H1 (cell line): ENCODE results near the gene IL1RAPL1. TPM values are rescaled to one million over a fixed set of nuclear protein-coding genes. Genes with fewer than 3 reads are reported as not detected.

Experiments
- CTCF ChIA-PET: fragments of 300-600 bp; sonication (Branson Sonifier 250); formaldehyde crosslinking; loops from one replicate; lab custom pipeline; 2021; ENCODE audit not compliant: partially characterized antibody; lab: Charles Lee
- POLR2A ChIA-PET: fragments of 300-600 bp; sonication (Branson Sonifier 250); formaldehyde crosslinking; loops from one replicate; lab custom pipeline; 2021; ENCODE audit warnings: inconsistent platforms; ENCODE audit not compliant: partially characterized antibody; lab: Charles Lee
- DNase-seq, 2 experiments: peaks; one replicate each; pipeline versions ENCODE4 v3.0.0 to v3.0.0-alpha.2; 2010 to 2022; ENCODE audit warnings: low spot score in 2 of 2, low read depth in 1 of 2, mixed read lengths in 1 of 2
- FAIRE-seq: peaks from 2 replicates; lab custom pipeline; 2011; peaks lifted over from hg19 to GRCh38; lab: Jason Lieb, UNC
- H2AFZ ChIP-seq: 2 replicates; pipeline ENCODE4 v1.8.1; 2012; ENCODE audit warnings: low read length, inconsistent platforms
- H2AK5ac ChIP-seq: 2 replicates; pipeline ENCODE4 v1.6.1; 2013; ENCODE audit warnings: low read depth, low read length
- H2BK120ac ChIP-seq: replicated peaks from 2 replicates; pipeline ENCODE3; 2013; ENCODE audit warnings: low read depth, low read length, inconsistent platforms
- H2BK12ac ChIP-seq: 2 replicates; pipeline ENCODE4 v1.6.1; 2013; ENCODE audit warnings: low read depth, low read length
- H2BK15ac ChIP-seq: 2 replicates; pipeline ENCODE4 v1.6.1; 2013; ENCODE audit warnings: low read length
- H2BK20ac ChIP-seq: 2 replicates; pipeline ENCODE4 v1.6.1; 2013; ENCODE audit warnings: low read length
- H2BK5ac ChIP-seq: 2 replicates; pipeline ENCODE4 v1.6.1; 2013; ENCODE audit warnings: low read depth, low read length
- H3K14ac ChIP-seq: 2 replicates; pipeline ENCODE4 v1.6.1; 2013; ENCODE audit warnings: inconsistent platforms; ENCODE audit not compliant: insufficient read length
- H3K18ac ChIP-seq: 2 replicates; pipeline ENCODE4 v1.6.1; 2013; ENCODE audit warnings: low read length; ENCODE audit errors: extremely low read depth
- H3K23ac ChIP-seq: 2 replicates; pipeline ENCODE4 v1.6.1; 2013; ENCODE audit warnings: inconsistent platforms; ENCODE audit not compliant: insufficient read length
- H3K23me2 ChIP-seq: 2 replicates; pipeline ENCODE4 v1.6.1; 2013; ENCODE audit warnings: low read depth, low read length
- H3K27ac ChIP-seq: 2 replicates; pipeline ENCODE4 v1.6.1; 2011; ENCODE audit warnings: low read depth, low read length, inconsistent platforms
- H3K27me3 ChIP-seq, 4 experiments: replicated peaks in 1 of 4; 1 replicate in 1 of 4; 2 replicates in 3 of 4; pipeline versions ENCODE4 v1.6.1 to v1.8.1; 2011 to 2013; ENCODE audit warnings: low read length in 3 of 4, mild to moderate bottlenecking in 3 of 4, inconsistent platforms in 2 of 4, mixed read lengths in 2 of 4, moderate library complexity in 1 of 4; ENCODE audit not compliant: control insufficient read depth in 3 of 4, insufficient read depth in 3 of 4; ENCODE audit errors: extremely low read depth in 1 of 4
- H3K36me3 ChIP-seq, 4 experiments: 2 replicates each; pipeline versions ENCODE4 v1.6.1 to v1.8.1; 2011 to 2013; ENCODE audit warnings: mild to moderate bottlenecking in 4 of 4, low read length in 3 of 4, moderate library complexity in 2 of 4, control low read depth in 1 of 4, inconsistent platforms in 1 of 4; ENCODE audit not compliant: insufficient read depth in 4 of 4, control insufficient read depth in 2 of 4
- H3K4ac ChIP-seq: replicated peaks from 2 replicates; pipeline ENCODE3; 2013; ENCODE audit warnings: low read length, low read depth, mixed read lengths, inconsistent platforms; ENCODE audit not compliant: insufficient read length
- H3K4me1 ChIP-seq, 4 experiments: replicated peaks in 1 of 4; 1 replicate in 1 of 4; 2 replicates in 3 of 4; pipeline versions ENCODE4 v1.6.1 to v1.8.1; 2011 to 2013; ENCODE audit warnings: low read length in 3 of 4, inconsistent platforms in 2 of 4, mixed read lengths in 1 of 4; ENCODE audit not compliant: insufficient read depth in 4 of 4, control insufficient read depth in 3 of 4
- H3K4me2 ChIP-seq, 2 experiments: 2 replicates each; pipeline versions ENCODE4 v1.6.1 to v1.8.1; 2011 to 2013; ENCODE audit warnings: low read depth in 2 of 2, low read length in 2 of 2, control low read depth in 1 of 2, inconsistent platforms in 1 of 2, mild to moderate bottlenecking in 1 of 2; ENCODE audit not compliant: insufficient read depth in 1 of 2
- H3K4me3 ChIP-seq, 4 experiments: fragments of 200-600, 300-600 bp in 1 of 4; sonication (generic), shearing (Covaris generic), sonication (Bioruptor Twin) in 1 of 4; 2 replicates each; pipeline versions ENCODE4 v1.5.1 to v1.8.1; 2011 to 2016; ENCODE audit warnings: low read length in 4 of 4, low read depth in 3 of 4, control low read depth in 2 of 4, inconsistent platforms in 2 of 4, mild to moderate bottlenecking in 2 of 4, mixed read lengths in 1 of 4, moderate library complexity in 1 of 4; ENCODE audit not compliant: insufficient read depth in 2 of 4; ENCODE audit errors: extremely low read depth in 1 of 4
- H3K56ac ChIP-seq: replicated peaks from 2 replicates; pipeline ENCODE3; 2013; ENCODE audit warnings: low read depth, mild to moderate bottlenecking, mixed read lengths, low read length, inconsistent platforms; ENCODE audit not compliant: insufficient read length
- H3K79me1 ChIP-seq: 2 replicates; pipeline ENCODE4 v1.6.1; 2013; ENCODE audit warnings: low read depth, low read length, control low read depth
- H3K79me2 ChIP-seq, 2 experiments: 2 replicates each; pipeline versions ENCODE4 v1.6.1 to v1.8.1; 2012 to 2013; ENCODE audit warnings: low read length in 2 of 2, mild to moderate bottlenecking in 2 of 2, inconsistent platforms in 1 of 2; ENCODE audit not compliant: insufficient read depth in 2 of 2, control insufficient read depth in 1 of 2
- H3K9ac ChIP-seq, 4 experiments: replicated peaks in 1 of 4; 1 replicate in 1 of 4; 2 replicates in 3 of 4; pipeline versions ENCODE4 v1.6.1 to v1.8.1; 2011 to 2013; ENCODE audit warnings: low read depth in 3 of 4, low read length in 3 of 4, control low read depth in 2 of 4, mild to moderate bottlenecking in 2 of 4, moderate library complexity in 2 of 4, inconsistent platforms in 1 of 4; ENCODE audit errors: extremely low read depth in 1 of 4
- H3K9me3 ChIP-seq, 2 experiments: 2 replicates each; pipeline versions ENCODE4 v1.6.1 to v1.8.1; 2012 to 2013; ENCODE audit warnings: mild to moderate bottlenecking in 2 of 2, moderate library complexity in 2 of 2, control low read depth in 1 of 2, inconsistent platforms in 1 of 2, low read depth in 1 of 2, low read length in 1 of 2, mixed read lengths in 1 of 2; ENCODE audit not compliant: insufficient read depth in 2 of 2
- H4K20me1 ChIP-seq, 2 experiments: replicated peaks in 1 of 2; 2 replicates each; pipeline versions ENCODE3 to v1.8.1; 2011 to 2013; ENCODE audit warnings: inconsistent platforms in 2 of 2, low read length in 2 of 2, mild to moderate bottlenecking in 1 of 2; ENCODE audit not compliant: insufficient read depth in 2 of 2, control insufficient read depth in 1 of 2
- H4K5ac ChIP-seq: 2 replicates; pipeline ENCODE4 v1.6.1; 2013; ENCODE audit warnings: low read length, low read depth, mixed read lengths, inconsistent platforms; ENCODE audit not compliant: insufficient read length
- H4K8ac ChIP-seq: 2 replicates; pipeline ENCODE4 v1.8.0; 2013; ENCODE audit warnings: mild to moderate bottlenecking, moderate library complexity, low read length, inconsistent platforms; ENCODE audit not compliant: insufficient read depth; ENCODE audit errors: extremely low read depth
- H4K91ac ChIP-seq: replicated peaks from 2 replicates; pipeline ENCODE3; 2013; ENCODE audit warnings: low read length, mixed read lengths, inconsistent platforms; ENCODE audit not compliant: insufficient read length
- CEBPB ChIP-seq: IDR thresholded peaks from 2 replicates; pipeline ENCODE4 v1.6.1; 2012; ENCODE audit warnings: low read depth, low read length
- FOSL1 ChIP-seq: IDR thresholded peaks from 2 replicates; pipeline ENCODE4 v1.6.1; 2011; ENCODE audit warnings: mild to moderate bottlenecking, low read depth, low read length, moderate library complexity; ENCODE audit not compliant: insufficient read depth
- HDAC2 ChIP-seq, 2 experiments: fragments of 300-600 bp in 1 of 2; sonication (generic) in 1 of 2; IDR thresholded peaks; 2 replicates each; pipeline ENCODE4 v1.6.1; 2011 to 2012; ENCODE audit warnings: low read depth in 2 of 2, low read length in 2 of 2, mild to moderate bottlenecking in 2 of 2, moderate library complexity in 2 of 2, borderline replicate concordance in 1 of 2, inconsistent platforms in 1 of 2
- JUND ChIP-seq: IDR thresholded peaks from 2 replicates; pipeline ENCODE4 v1.6.1; 2011; ENCODE audit warnings: mild to moderate bottlenecking, improper control_type of control experiment, low read length
- KDM5A ChIP-seq: fragments of 200-600 bp; IDR thresholded peaks from 2 replicates; pipeline ENCODE4 v1.7.1; 2012; ENCODE audit warnings: mild to moderate bottlenecking, low read length, inconsistent platforms, mixed read lengths
- MAFK ChIP-seq: IDR thresholded peaks from 2 replicates; pipeline ENCODE4 v1.6.1; 2012; ENCODE audit warnings: low read depth, mild to moderate bottlenecking, improper control_type of control experiment, low read length
- RBBP5 ChIP-seq: IDR thresholded peaks from 2 replicates; pipeline ENCODE4 v1.7.1; 2012; ENCODE audit warnings: low read depth, mild to moderate bottlenecking, inconsistent platforms, low read length, moderate library complexity, borderline replicate concordance
- RXRA ChIP-seq: IDR thresholded peaks from 2 replicates; pipeline ENCODE4 v1.6.1; 2011; ENCODE audit warnings: low read depth, mild to moderate bottlenecking, low read length, moderate library complexity; ENCODE audit not compliant: insufficient read depth
- SIX5 ChIP-seq: IDR thresholded peaks from 2 replicates; pipeline ENCODE4 v1.6.1; 2011; ENCODE audit warnings: mild to moderate bottlenecking, low read depth, low read length
- SP1 ChIP-seq: IDR thresholded peaks from 2 replicates; pipeline ENCODE4 v1.6.1; 2011; ENCODE audit warnings: low read depth, low read length
- SP4 ChIP-seq: IDR thresholded peaks from 2 replicates; pipeline ENCODE4 v1.6.1; 2012; ENCODE audit warnings: low read length, inconsistent platforms
- TBP ChIP-seq: IDR thresholded peaks from 2 replicates; pipeline ENCODE4 v1.6.1; 2011; ENCODE audit warnings: low read depth, low read length, improper control_type of control experiment
- TCF12 ChIP-seq: IDR thresholded peaks from 2 replicates; pipeline ENCODE4 v1.6.1; 2011; ENCODE audit warnings: low read depth, mild to moderate bottlenecking, low read length
- ZNF274 ChIP-seq: IDR thresholded peaks from 2 replicates; pipeline ENCODE4 v1.7.0; 2012; ENCODE audit warnings: low read length, borderline replicate concordance; ENCODE audit errors: extremely low read depth
- WGBS, 2 experiments: shearing (Covaris generic) in 1 of 2; methylation state at CpG; one replicate each; pipeline versions ENCODE4 v1.1.6 to v1.1.7; 2013 to 2015; ENCODE audit warnings: low lambda C conversion rate in 2 of 2, mixed read lengths in 2 of 2, inconsistent platforms in 1 of 2, low coverage in 1 of 2, missing lambda C conversion rate in 1 of 2; ENCODE audit not compliant: insufficient replicate concordance in 2 of 2, insufficient coverage in 1 of 2, insufficient read length in 1 of 2; ENCODE audit errors: extremely low coverage in 1 of 2, missing lambda C conversion rate in 1 of 2; 5-methylcytosine and 5-hydroxymethylcytosine counted together
- polyA plus RNA-seq, 7 experiments: library from polyadenylated mRNA; depleted of rRNA in 3 of 7; stranded (reverse) in 5 of 7; unstranded in 2 of 7; fragments of >200 nt in 5 of 7; fragments of 200-250 nt in 2 of 7; gene quantifications; 1 replicate in 5 of 7; 2 replicates in 1 of 7; 4 replicates in 1 of 7; pipeline versions ENCODE4 v1.2.1 to v1.2.3, GENCODE V29; 2011 to 2013; ENCODE audit warnings: missing spikeins in 2 of 7, mixed read lengths in 2 of 7
- total RNA-seq: library from RNA; stranded (reverse); fragmentation: NEBNext Ultra II Directional; extraction: Animal tissue kit (Norgen Biotek cat#: 25700); gene quantifications from 2 replicates; pipeline ENCODE4 v1.2.1, GENCODE V29; 2021
- TF ChIP-seq, protein P1 (sequence below): IDR thresholded peaks from 2 replicates; pipeline ENCODE4 v1.6.1; 2011; ENCODE audit warnings: low read length, improper control_type of control experiment

IL1RAPL1 gene
- total and polyA plus RNA-seq, 2 of the 8 experiments (the other 6 are each of a cell fraction or from before 2014, with no cell fraction given), result 0.11 to 0.35 TPM

DNA sequence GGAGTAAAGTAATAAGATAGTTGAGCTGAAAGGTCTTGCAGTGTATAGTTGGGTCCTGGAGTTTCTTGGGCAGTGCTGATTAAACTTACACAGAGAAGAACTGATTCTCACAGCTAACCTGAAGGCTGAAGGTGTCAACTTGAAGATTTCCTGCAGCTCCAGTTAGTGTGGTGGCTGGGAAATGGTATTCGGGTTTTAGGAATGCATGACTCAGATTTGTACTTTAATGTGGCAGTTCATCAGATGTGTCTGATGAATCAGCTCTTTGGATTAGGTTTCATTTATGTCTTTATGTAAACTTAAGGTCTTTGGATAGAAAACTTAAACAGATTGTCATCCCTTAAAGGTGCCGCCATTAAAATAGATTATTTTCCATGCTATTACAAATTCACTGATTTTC, 200.0 kb downstream of the IL1RAPL1 start:
- TF ChIP-seq MAFK (no peak), TCF12 (no peak), SP4 (no peak), FOSL1 (no peak), SIX5 (no peak), JUND (no peak), KDM5A (no peak), TBP (no peak), RBBP5 (no peak), ZNF274 (no peak), SP1 (no peak), RXRA (no peak), HDAC2 (IDR thresholded peaks at IDR 0.05; ENCODE audit: borderline replicate concordance in 1 of 2, low read depth in 2 of 2, low read length in 2 of 2) (no peak), CEBPB (no peak)
- TF ChIP-seq, protein P1, sequence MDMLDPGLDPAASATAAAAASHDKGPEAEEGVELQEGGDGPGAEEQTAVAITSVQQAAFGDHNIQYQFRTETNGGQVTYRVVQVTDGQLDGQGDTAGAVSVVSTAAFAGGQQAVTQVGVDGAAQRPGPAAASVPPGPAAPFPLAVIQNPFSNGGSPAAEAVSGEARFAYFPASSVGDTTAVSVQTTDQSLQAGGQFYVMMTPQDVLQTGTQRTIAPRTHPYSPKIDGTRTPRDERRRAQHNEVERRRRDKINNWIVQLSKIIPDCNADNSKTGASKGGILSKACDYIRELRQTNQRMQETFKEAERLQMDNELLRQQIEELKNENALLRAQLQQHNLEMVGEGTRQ, result no peak
- H3K23me2 ChIP-seq, result no peaks in the 10 kb centered on the region
- H3K79me1 ChIP-seq, result no peaks in the 10 kb centered on the region
- H2BK20ac ChIP-seq, result no peak overlapping the region
- H2BK15ac ChIP-seq, result no peak overlapping the region
- no peak overlapping the region for H2BK5ac ChIP-seq
- no peaks in the 10 kb centered on the region for H3K27me3 ChIP-seq
- H3K36me3 ChIP-seq, result no peaks in the 10 kb centered on the region
- no peak overlapping the region for H3K23ac ChIP-seq
- no peak overlapping the region for H4K8ac ChIP-seq
- no peak overlapping the region for H3K9ac ChIP-seq
- ChIA-PET POLR2A (no interaction called here), CTCF (no interaction called here)
- H4K91ac ChIP-seq, result no peak overlapping the region
- no peak overlapping the region for H2AFZ ChIP-seq
- DNase-seq (no peak), FAIRE-seq (no peak)
- no peak overlapping the region for H2BK12ac ChIP-seq
- H3K27ac ChIP-seq, result no peak overlapping the region
- no peaks in the 10 kb centered on the region for H4K20me1 ChIP-seq
- no peaks in the 10 kb centered on the region for H3K79me2 ChIP-seq
- no peaks in the 10 kb centered on the region for H3K9me3 ChIP-seq
- H3K4me1 ChIP-seq, result no peaks in the 10 kb centered on the region
- H3K18ac ChIP-seq, result no peak overlapping the region
- no peak overlapping the region for H3K14ac ChIP-seq
- no peak overlapping the region for H2BK120ac ChIP-seq
- H2AK5ac ChIP-seq, result no peak overlapping the region
- H3K4me3 ChIP-seq, result no peak overlapping the region
- H3K4ac ChIP-seq, result no peak overlapping the region
- H3K4me2 ChIP-seq, result no peak overlapping the region
- H3K56ac ChIP-seq, result no peak overlapping the region
- no peak overlapping the region for H4K5ac ChIP-seq
- 100% methylated on average over 2 of the region's 2 CpGs; no CpG with 5 or more reads in 1 of the 2 experiments for WGBS, 2 experiments
